Kidney glomerular epithelial cell (primary cell): ENCODE results near the gene DHRS3.

ENCODE experiments used
- DNase-seq: peaks from one replicate; lab custom pipeline; 2025; lab: John Stamatoyannopoulos, UW

The DHRS3 gene

GRCh38 chr1:12637693-12638092 lies 19.7 kb upstream of the DHRS3 start:
- DNase-seq: no peak

GRCh38 chr1:12636098-12636950 lies 18.3 kb upstream of the DHRS3 start:
- DNase-seq: peak; percentile 87

GRCh38 chr1:12634696-12635202 lies 16.7 kb upstream of the DHRS3 start:
- no peak for DNase-seq

GRCh38 chr1:12634156-12634555 lies 16.1 kb upstream of the DHRS3 start:
- DNase-seq: no peak

GRCh38 chr1:12631571-12631970 lies 13.6 kb upstream of the DHRS3 start:
- no peak for DNase-seq

GRCh38 chr1:12630946-12631530 lies 13.0 kb upstream of the DHRS3 start:
- DNase-seq: no peak

GRCh38 chr1:12629985-12630760 lies 12.2 kb upstream of the DHRS3 start:
- no peak for DNase-seq

GRCh38 chr1:12629511-12629956 lies 11.5 kb upstream of the DHRS3 start:
- DNase-seq: no peak

- no peak for DNase-seq
Measured at GRCh38 chr1:12627296-12627695, 9.3 kb upstream of the DHRS3 start.

GRCh38 chr1:12626888-12627287 lies 8.9 kb upstream of the DHRS3 start:
- DNase-seq: no peak

GRCh38 chr1:12625276-12625675 lies 7.3 kb upstream of the DHRS3 start:
- no peak for DNase-seq

- no peak for DNase-seq
Measured at GRCh38 chr1:12622506-12622905, 4.5 kb upstream of the DHRS3 start.

GRCh38 chr1:12621346-12622335 lies 3.6 kb upstream of the DHRS3 start:
- no peak for DNase-seq

GRCh38 chr1:12620931-12621330 lies 2.9 kb upstream of the DHRS3 start:
- DNase-seq: no peak

GRCh38 chr1:12620488-12620865 lies 2.5 kb upstream of the DHRS3 start:
- no peak for DNase-seq

GRCh38 chr1:12619792-12620487 lies 1.9 kb upstream of the DHRS3 start:
- DNase-seq: peak; percentile 87

GRCh38 chr1:12618965-12619791 lies 1.2 kb upstream of the DHRS3 start:
- peak; percentile 45 for DNase-seq

GRCh38 chr1:12618661-12618964 lies 603 bp upstream of the DHRS3 start:
- DNase-seq: no peak

GRCh38 chr1:12617511-12617900 lies 504 bp downstream of the DHRS3 start:
- DNase-seq: no peak
